CD14-positive monocyte (primary cell): ENCODE results near the gene TRMT112. TPM values are rescaled to one million over a fixed set of nuclear protein-coding genes. Genes with fewer than 3 reads are reported as not detected.

Source experiments
- DNase-seq, 3 donors: peaks; one replicate each; pipeline ENCODE4 v3.0.0-alpha.2; 2011 to 2022
- H2AFZ ChIP-seq: 2 replicates; pipeline ENCODE4 v1.6.0; 2012; ENCODE audit warnings: mild to moderate bottlenecking, low read depth, low read length, inconsistent platforms; ENCODE audit not compliant: insufficient read depth, poor library complexity, severe bottlenecking
- H3K27ac ChIP-seq, 2 donors: 1 replicate in 1 of 2; 2 replicates in 1 of 2; pipeline ENCODE4 v1.5.1; 2012 to 2013; ENCODE audit warnings: low read length in 2 of 2, control low read depth in 1 of 2, inconsistent platforms in 1 of 2, low read depth in 1 of 2, mild to moderate bottlenecking in 1 of 2
- H3K27me3 ChIP-seq, 2 donors: one replicate each; pipeline versions ENCODE4 v1.6.0 to v1.6.1; 2011 to 2013; ENCODE audit warnings: low read length in 2 of 2; ENCODE audit not compliant: control insufficient read depth in 2 of 2, insufficient read depth in 2 of 2
- H3K36me3 ChIP-seq, 2 donors: replicated peaks in 1 of 2; 1 replicate in 1 of 2; 2 replicates in 1 of 2; pipeline versions ENCODE4 v1.5.1 to v1.6.1; 2012 to 2013; ENCODE audit warnings: low read length in 2 of 2, control low read depth in 1 of 2, inconsistent platforms in 1 of 2, mild to moderate bottlenecking in 1 of 2; ENCODE audit not compliant: insufficient read depth in 2 of 2, control insufficient read depth in 1 of 2
- H3K4me1 ChIP-seq, 2 donors: 1 replicate in 1 of 2; 2 replicates in 1 of 2; pipeline versions ENCODE4 v1.5.1 to v1.6.1; 2012 to 2013; ENCODE audit warnings: low read length in 2 of 2, control low read depth in 1 of 2, inconsistent platforms in 1 of 2, mild to moderate bottlenecking in 1 of 2, moderate library complexity in 1 of 2; ENCODE audit not compliant: insufficient read depth in 2 of 2, control insufficient read depth in 1 of 2
- H3K4me2 ChIP-seq: replicated peaks from 2 replicates; pipeline ENCODE3; 2012; ENCODE audit warnings: low read length, moderate library complexity, mild to moderate bottlenecking; ENCODE audit not compliant: poor library complexity, severe bottlenecking; ENCODE audit errors: extremely low read depth
- H3K4me3 ChIP-seq, 3 experiments: fragments of 200-600 bp in 1 of 3; sonication (generic) in 1 of 3; replicated peaks in 1 of 3; 1 replicate in 2 of 3; 2 replicates in 1 of 3; pipeline ENCODE4 v1.5.1; 2011 to 2013; ENCODE audit warnings: low read length in 3 of 3, mild to moderate bottlenecking in 3 of 3, control low read depth in 2 of 3, low read depth in 2 of 3, inconsistent platforms in 1 of 3, moderate library complexity in 1 of 3
- H3K79me2 ChIP-seq: 2 replicates; pipeline ENCODE4 v1.6.0; 2012; ENCODE audit warnings: mild to moderate bottlenecking, control low read depth, inconsistent platforms, low read length, moderate library complexity; ENCODE audit not compliant: insufficient read depth
- H3K9ac ChIP-seq: 2 replicates; pipeline ENCODE4 v1.6.0; 2017; ENCODE audit warnings: low read length, mild to moderate bottlenecking; ENCODE audit not compliant: insufficient read depth, poor library complexity, severe bottlenecking
- H3K9me3 ChIP-seq, 2 donors: replicated peaks in 1 of 2; 1 replicate in 1 of 2; 2 replicates in 1 of 2; pipeline versions ENCODE4 v1.5.1 to v1.6.1; 2012 to 2013; ENCODE audit warnings: low read length in 2 of 2, control low read depth in 1 of 2; ENCODE audit not compliant: control insufficient read depth in 1 of 2, insufficient read depth in 1 of 2
- H4K20me1 ChIP-seq: 2 replicates; pipeline ENCODE4 v1.6.0; 2012; ENCODE audit warnings: mild to moderate bottlenecking, low read length, control low read depth, moderate library complexity; ENCODE audit not compliant: insufficient read depth
- H3K27ac Mint-ChIP-seq, 7 donors: one replicate each; pipeline ENCODE4 v1.8.0; 2020; ENCODE audit warnings: mild to moderate bottlenecking in 7 of 7, mixed read lengths in 7 of 7, moderate library complexity in 6 of 7, inconsistent platforms in 2 of 7
- H3K27me3 Mint-ChIP-seq, 3 donors: one replicate each; pipeline ENCODE4 v1.8.0; 2021 to 2022; ENCODE audit warnings: low read depth in 3 of 3, mild to moderate bottlenecking in 3 of 3, mixed read lengths in 3 of 3, moderate library complexity in 3 of 3, inconsistent platforms in 1 of 3
- H3K36me3 Mint-ChIP-seq, 2 donors: one replicate each; pipeline ENCODE4 v1.8.0; 2020; ENCODE audit warnings: mixed read lengths in 2 of 2, inconsistent platforms in 1 of 2, mild to moderate bottlenecking in 1 of 2
- H3K4me1 Mint-ChIP-seq: one replicate; pipeline ENCODE4 v1.8.0; 2020; ENCODE audit warnings: mild to moderate bottlenecking, mixed read lengths
- H3K4me3 Mint-ChIP-seq, 2 donors: one replicate each; pipeline ENCODE4 v1.8.0; 2020; ENCODE audit warnings: mild to moderate bottlenecking in 2 of 2, mixed read lengths in 2 of 2, moderate library complexity in 1 of 2
- H3K9me3 Mint-ChIP-seq, 7 donors: one replicate each; pipeline ENCODE4 v1.8.0; 2020 to 2022; ENCODE audit warnings: mixed read lengths in 7 of 7, mild to moderate bottlenecking in 6 of 7, moderate library complexity in 6 of 7, inconsistent platforms in 2 of 7
- CTCF ChIP-seq: fragments of 200-600 bp; IDR thresholded peaks from one replicate; pipeline ENCODE4 v1.8.0; 2022; ENCODE audit warnings: antibody characterized with exemption, mild to moderate bottlenecking
- WGBS: methylation state at CpG from one replicate; pipeline ENCODE4 v1.1.5; 2013; ENCODE audit warnings: missing lambda C conversion rate; ENCODE audit not compliant: insufficient coverage; 5-methylcytosine and 5-hydroxymethylcytosine counted together
- intact Hi-C, 2 donors: fragments of 100-400 bp; cut with micrococcal nuclease; formaldehyde crosslinking; loops; one replicate each; pipeline versions ENCODE4 v1.15.0 to v1.15.1; 2023
- polyA plus RNA-seq, 3 donors: library from polyadenylated mRNA; depleted of rRNA in 1 of 3; unstranded in 2 of 3; stranded (reverse) in 1 of 3; fragments of 300-500 nt in 2 of 3; fragments of >200 nt in 1 of 3; fragmentation: Illumina TruSeq in 2 of 3; gene quantifications; 1 replicate in 2 of 3; 2 replicates in 1 of 3; pipeline ENCODE4 v1.2.3, GENCODE V29; 2012 to 2021

Gene TRMT112
- polyA plus RNA-seq, 3 donors: 162 to 298 (median 254) TPM

- H3K36me3 ChIP-seq: no peaks in the 10 kb centered on the region
- intact Hi-C loops: loop anchor here (2.0 to 5.0 kb wide), 4 partner anchors 15 to 58 kb away; partner anchors contain the start of genes BAD (in 1 of the 2), FKBP2 (in 1 of the 2), GPR137 (in 1 of the 2) and PLCB3 (in 1 of the 2)
- H3K9ac ChIP-seq: peak within 1 kb of the TSS; percentile 53
- DNase-seq: no peak
- H4K20me1 ChIP-seq: no peaks in the 10 kb centered on the region
- peak within 1 kb of the TSS; percentile 81 for H3K4me2 ChIP-seq
- no peaks in the 10 kb centered on the region for H3K79me2 ChIP-seq
- TF ChIP-seq CTCF: no peak
- peak within 1 kb of the TSS; percentile 2 to 68 (median 12) for H3K4me3 ChIP-seq
- H3K4me1 Mint-ChIP-seq: peaks cover 42% of the 10 kb centered on the region
- peaks cover 63 to 73% (median 72%) of the 10 kb centered on the region in 3 donors for H3K27me3 Mint-ChIP-seq
- peaks cover 0 to 32% (median 9%) of the 10 kb centered on the region in 7 donors for H3K9me3 Mint-ChIP-seq
- peaks cover 34 to 42% of the 10 kb centered on the region in 2 donors for H3K4me1 ChIP-seq
- peaks cover 51 to 59% of the 10 kb centered on the region in 2 donors for H3K27me3 ChIP-seq
- peaks cover 3 to 29% of the 10 kb centered on the region in 2 donors for H3K9me3 ChIP-seq
- H2AFZ ChIP-seq: peak within 1 kb of the TSS; percentile 70
- peak within 1 kb of the TSS; percentile 75 to 91 for H3K4me3 Mint-ChIP-seq
- H3K27ac Mint-ChIP-seq: peak within 1 kb of the TSS; percentile 59 to 92 (median 85)
- WGBS: 2% methylated on average over 45 of the region's 54 CpGs
- H3K36me3 Mint-ChIP-seq: peaks cover 5 to 16% of the 10 kb centered on the region in 2 donors
- peak within 1 kb of the TSS; percentile 49 to 62 for H3K27ac ChIP-seq
Measured at GRCh38 chr11:64299847-64300648, 17.3 kb downstream of the TRMT112 start, which contains the start of gene CATSPERZ. CATSPERZ (plus strand) TSS chr11:64300358; CDS start chr11:64300411, 53 bp downstream.

DNA sequence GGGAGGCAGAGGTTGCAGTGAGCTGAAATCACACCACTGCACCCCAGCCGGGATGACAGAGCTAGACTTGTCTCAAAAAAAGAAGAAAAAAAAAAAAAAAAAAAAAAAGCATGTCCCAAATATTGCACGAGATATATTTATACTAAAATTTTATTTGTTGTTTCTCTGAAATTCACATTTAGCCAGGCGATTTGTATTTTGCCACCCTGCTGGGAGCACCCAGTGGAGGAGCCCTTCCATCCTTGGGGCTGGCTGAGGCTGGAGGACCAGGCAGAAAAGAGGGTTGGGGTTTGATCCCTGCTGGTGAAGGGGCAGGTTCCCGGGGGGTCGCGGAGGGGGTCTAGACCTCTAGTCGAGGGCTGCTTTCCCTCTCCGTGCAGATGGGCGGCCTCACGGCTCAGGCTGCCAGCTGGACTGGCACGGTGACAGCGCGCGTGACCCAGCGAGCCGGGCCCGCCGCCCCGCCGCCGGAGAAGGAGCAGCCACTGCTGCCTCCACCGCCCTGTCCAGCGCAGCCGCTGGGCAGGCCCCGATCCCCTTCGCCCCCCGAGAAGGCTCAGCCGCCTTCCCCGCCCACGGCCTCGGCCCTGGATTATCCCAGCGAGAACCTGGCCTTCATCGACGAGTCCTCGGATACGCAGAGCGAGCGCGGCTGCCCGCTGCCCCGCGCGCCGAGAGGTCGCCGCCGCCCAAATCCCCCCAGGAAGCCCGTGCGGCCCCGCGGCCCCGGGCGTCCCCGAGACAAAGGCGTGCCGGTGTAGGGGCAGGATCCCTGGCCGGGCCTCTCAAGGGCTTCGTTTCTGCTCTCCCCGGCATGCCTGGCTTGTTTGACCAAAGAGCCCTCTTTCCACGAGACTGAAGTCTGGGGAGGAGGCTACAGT, 18.2 kb downstream of the TRMT112 start:
- peaks cover 57 to 67% of the 10 kb centered on the region in 2 donors for H3K27me3 ChIP-seq
- peak overlapping the region in 1 of 3 experiments; percentile 68 for H3K4me3 ChIP-seq
- peaks cover 70 to 82% (median 80%) of the 10 kb centered on the region in 3 donors for H3K27me3 Mint-ChIP-seq

More for the DNA sequence above, 18.2 kb downstream of the TRMT112 start:
- peak overlapping the region in 3 of 7 donors; percentile 48 to 83 (median 54) for H3K27ac Mint-ChIP-seq
- Histone ChIP-seq H2AFZ (peak overlapping the region; percentile 65), H3K9ac (peak overlapping the region; percentile 40), H3K4me1 (peaks cover 28 to 36% of the 10 kb centered on the region in 2 donors), H3K79me2 (no peaks in the 10 kb centered on the region), H3K27ac (no peak overlapping the region), H3K36me3 (no peaks in the 10 kb centered on the region), H3K4me2 (peak overlapping the region; percentile 81), H3K9me3 (peaks cover 3 to 31% of the 10 kb centered on the region in 2 donors), H4K20me1 (no peaks in the 10 kb centered on the region)
- H3K36me3 Mint-ChIP-seq: peaks cover 5 to 18% of the 10 kb centered on the region in 2 donors
- intact Hi-C loops: no loop called here
- under 1% methylated on average over 55 of the region's 60 CpGs for WGBS
- peak overlapping the region; percentile 75 to 91 for H3K4me3 Mint-ChIP-seq
- peaks cover 41% of the 10 kb centered on the region for H3K4me1 Mint-ChIP-seq
- peaks cover 0 to 32% (median 9%) of the 10 kb centered on the region in 7 donors for H3K9me3 Mint-ChIP-seq
- no peak for TF ChIP-seq CTCF
- peak; percentile 30 to 51 (median 33) for DNase-seq
